K562 (cell line): ENCODE measurements around the gene SERTAD1. TPM values are rescaled to one million over a fixed set of nuclear protein-coding genes. Genes with fewer than 3 reads are reported as not detected.

Source experiments
- BCOR ChIP-seq: fragments of 450-650 bp; IDR thresholded peaks from 2 replicates; pipeline ENCODE4 v1.6.1; 2016
- EHMT2 ChIP-seq: fragments of 450-650 bp; IDR thresholded peaks from 2 replicates; pipeline ENCODE4 v1.6.1; 2018; ENCODE audit warnings: antibody characterized with exemption
- GABPA ChIP-seq: fragments of 200-800 bp; sonication (Bioruptor generic); conservative IDR thresholded peaks from 2 replicates; pipeline ENCODE4 v1.6.1; 2016; ENCODE audit warnings: low read depth, missing genetic modification characterization, missing compliant biosample characterization
- ILK ChIP-seq: fragments of 450-650 bp; IDR thresholded peaks from 2 replicates; pipeline ENCODE4 v1.6.1; 2016; ENCODE audit warnings: missing genetic modification characterization, low read depth, mild to moderate bottlenecking, missing compliant biosample characterization, moderate library complexity, borderline replicate concordance
- KLF13 ChIP-seq: fragments of 450-650 bp; IDR thresholded peaks from 2 replicates; pipeline ENCODE4 v1.6.1; 2016; ENCODE audit warnings: missing genetic modification characterization, low read depth, mild to moderate bottlenecking, missing compliant biosample characterization, moderate library complexity, borderline replicate concordance
- NONO ChIP-seq, 2 experiments: fragments of 200-400 bp in 1 of 2; fragments of 450-650 bp in 1 of 2; formaldehyde crosslinking in 1 of 2; IDR thresholded peaks; 2 replicates each; pipeline ENCODE4 v1.6.1; 2017; ENCODE audit warnings: low read depth in 2 of 2, mild to moderate bottlenecking in 2 of 2, moderate library complexity in 2 of 2, low read length in 1 of 2
- SP1 ChIP-seq: sonication (generic); formaldehyde crosslinking; IDR thresholded peaks from 2 replicates; pipeline ENCODE4 v1.8.1; 2022; ENCODE audit warnings: mild to moderate bottlenecking, missing genetic modification reagents
- ZBTB8A ChIP-seq: fragments of 450-650 bp; IDR thresholded peaks from 2 replicates; pipeline ENCODE4 v1.6.1; 2018; ENCODE audit warnings: mild to moderate bottlenecking, moderate library complexity; ENCODE audit not compliant: partially characterized antibody
- ZFP36 ChIP-seq: fragments of 150-350 bp; IDR thresholded peaks from 2 replicates; pipeline ENCODE4 v1.6.1; 2018; ENCODE audit warnings: low read length, low read depth; ENCODE audit not compliant: partially characterized antibody
- ZKSCAN3 ChIP-seq: fragments of 250-450 bp; sonication (Bioruptor Pico); IDR thresholded peaks from 2 replicates; pipeline ENCODE4 v1.4.0; 2020
- ZNF316 ChIP-seq: fragments of 450-650 bp; IDR thresholded peaks from 2 replicates; pipeline ENCODE4 v1.6.1; 2016
- ZNF408 ChIP-seq: fragments of 250-450 bp; sonication (Bioruptor Pico); IDR thresholded peaks from 2 replicates; pipeline ENCODE4 v1.4.0; 2020; ENCODE audit warnings: low read depth, mild to moderate bottlenecking, moderate library complexity
- ZNF695 ChIP-seq: fragments of 450-650 bp; formaldehyde crosslinking; IDR thresholded peaks from 2 replicates; pipeline ENCODE4 v1.4.0; 2020; ENCODE audit warnings: mild to moderate bottlenecking, moderate library complexity
- ZNF717 ChIP-seq: fragments of 250-450 bp; sonication (Bioruptor Pico); IDR thresholded peaks from 2 replicates; pipeline ENCODE4 v1.5.0; 2021
- polyA plus RNA-seq, 8 experiments: library from polyadenylated mRNA; depleted of rRNA in 4 of 8; stranded (reverse) in 5 of 8; unstranded in 3 of 8; fragments of >200 nt; fragmentation: Nextera tagmentation in 2 of 8; fragmentation: Illumina TruSeq in 1 of 8; extraction: Ambion mirVana in 2 of 8; extraction: Trizol in 1 of 8; gene quantifications; 2 replicates each; pipeline versions ENCODE4 v1.2.1 to v1.2.3, GENCODE V29; 2011 to 2014; ENCODE audit warnings: inconsistent platforms in 1 of 8, missing spikeins in 1 of 8
- total RNA-seq, 7 experiments: library from RNA; depleted of rRNA in 6 of 7; stranded (reverse); fragments of >200 nt in 6 of 7; fragmentation: Illumina TruSeq in 2 of 7; extraction: Trizol in 2 of 7; gene quantifications; 2 replicates each; pipeline versions ENCODE4 v1.2.1 to v1.2.3, GENCODE V29; 2011 to 2021; ENCODE audit warnings: low replicate concordance in 1 of 7
- TF ChIP-seq, protein P1 (sequence below), 2 experiments: fragments of 450-650 bp in 1 of 2; sonication (generic) in 1 of 2; formaldehyde crosslinking in 1 of 2; IDR thresholded peaks in 1 of 2; conservative IDR thresholded peaks in 1 of 2; 2 replicates each; pipeline versions ENCODE4 v1.6.1 to v1.8.1; 2016 to 2023; ENCODE audit warnings: mild to moderate bottlenecking in 2 of 2, moderate library complexity in 2 of 2, inconsistent platforms in 1 of 2, missing genetic modification reagents in 1 of 2
- TF ChIP-seq, protein P2 (sequence below): sonication (generic); formaldehyde crosslinking; IDR thresholded peaks from 2 replicates; pipeline ENCODE4 v1.8.0; 2023; ENCODE audit warnings: mild to moderate bottlenecking, missing genetic modification reagents
- TF ChIP-seq, protein P3 (sequence below): fragments of 250-450 bp; sonication (Bioruptor Pico); IDR thresholded peaks from 2 replicates; pipeline ENCODE4 v1.9.0; 2021; ENCODE audit warnings: mild to moderate bottlenecking, inconsistent platforms
- TF ChIP-seq, protein P4 (sequence below), 2 experiments: fragments of 250-450 bp in 1 of 2; fragments of 450-650 bp in 1 of 2; sonication (Bioruptor Pico) in 1 of 2; IDR thresholded peaks; 2 replicates each; pipeline versions ENCODE4 v1.6.1 to v1.8.0; 2016 to 2021; ENCODE audit warnings: mild to moderate bottlenecking in 2 of 2, moderate library complexity in 2 of 2, missing compliant biosample characterization in 1 of 2, missing genetic modification characterization in 1 of 2
- TF ChIP-seq, protein P5 (sequence below): fragments of 450-650 bp; conservative IDR thresholded peaks from 2 replicates; pipeline ENCODE4 v1.6.1; 2016; ENCODE audit warnings: missing genetic modification characterization, low read depth, mild to moderate bottlenecking, control low read depth, missing compliant biosample characterization

SERTAD1 gene
- total and polyA plus RNA-seq, 9 of the 15 experiments (the other 6 are each of a cell fraction or from before 2014, with no cell fraction given), result 0.15 to 8.7 (median 4.9) TPM

DNA sequence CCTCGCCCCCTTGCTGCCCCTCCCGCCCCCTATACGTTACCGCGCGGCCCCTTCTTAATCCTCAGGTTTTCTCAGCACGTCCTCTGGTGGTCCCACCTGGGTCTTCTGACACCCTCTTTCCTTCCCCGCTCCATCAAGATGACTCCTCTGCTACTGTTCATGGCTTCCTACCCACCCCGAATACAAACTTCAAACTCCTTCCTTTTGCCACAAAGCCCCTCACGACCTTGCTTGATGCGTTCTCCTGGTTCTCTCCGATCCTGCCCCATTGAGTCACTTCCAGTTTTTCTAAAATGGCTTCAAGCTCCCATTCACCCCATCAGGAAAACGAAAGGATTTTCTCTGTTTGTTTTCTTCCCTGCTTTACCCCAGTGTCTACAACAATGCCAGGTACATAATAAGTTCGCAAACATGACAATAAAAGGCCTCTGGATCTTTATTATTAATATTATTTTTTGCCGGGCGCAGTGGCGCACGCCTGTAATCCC lies 19.1 kb upstream of the SERTAD1 start (continued):
- no peak for TF ChIP-seq SP1 (CRISPR knock-in tag)
- TF ChIP-seq ZNF717, result no peak
- TF ChIP-seq, protein P1, sequence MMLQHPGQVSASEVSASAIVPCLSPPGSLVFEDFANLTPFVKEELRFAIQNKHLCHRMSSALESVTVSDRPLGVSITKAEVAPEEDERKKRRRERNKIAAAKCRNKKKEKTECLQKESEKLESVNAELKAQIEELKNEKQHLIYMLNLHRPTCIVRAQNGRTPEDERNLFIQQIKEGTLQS (IDR thresholded peaks at IDR 0.05), result no peak
- TF ChIP-seq, protein P1 (CRISPR knock-in tag; conservative IDR thresholded peaks at IDR 0.05), result no peak
- no peak for TF ChIP-seq ILK (tag)
- no peak for TF ChIP-seq ZNF316
- TF ChIP-seq, protein P2, sequence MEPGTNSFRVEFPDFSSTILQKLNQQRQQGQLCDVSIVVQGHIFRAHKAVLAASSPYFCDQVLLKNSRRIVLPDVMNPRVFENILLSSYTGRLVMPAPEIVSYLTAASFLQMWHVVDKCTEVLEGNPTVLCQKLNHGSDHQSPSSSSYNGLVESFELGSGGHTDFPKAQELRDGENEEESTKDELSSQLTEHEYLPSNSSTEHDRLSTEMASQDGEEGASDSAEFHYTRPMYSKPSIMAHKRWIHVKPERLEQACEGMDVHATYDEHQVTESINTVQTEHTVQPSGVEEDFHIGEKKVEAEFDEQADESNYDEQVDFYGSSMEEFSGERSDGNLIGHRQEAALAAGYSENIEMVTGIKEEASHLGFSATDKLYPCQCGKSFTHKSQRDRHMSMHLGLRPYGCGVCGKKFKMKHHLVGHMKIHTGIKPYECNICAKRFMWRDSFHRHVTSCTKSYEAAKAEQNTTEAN (CRISPR knock-in tag), result no peak
- no peak for TF ChIP-seq ZNF408 (CRISPR knock-in tag)
- TF ChIP-seq, protein P3, sequence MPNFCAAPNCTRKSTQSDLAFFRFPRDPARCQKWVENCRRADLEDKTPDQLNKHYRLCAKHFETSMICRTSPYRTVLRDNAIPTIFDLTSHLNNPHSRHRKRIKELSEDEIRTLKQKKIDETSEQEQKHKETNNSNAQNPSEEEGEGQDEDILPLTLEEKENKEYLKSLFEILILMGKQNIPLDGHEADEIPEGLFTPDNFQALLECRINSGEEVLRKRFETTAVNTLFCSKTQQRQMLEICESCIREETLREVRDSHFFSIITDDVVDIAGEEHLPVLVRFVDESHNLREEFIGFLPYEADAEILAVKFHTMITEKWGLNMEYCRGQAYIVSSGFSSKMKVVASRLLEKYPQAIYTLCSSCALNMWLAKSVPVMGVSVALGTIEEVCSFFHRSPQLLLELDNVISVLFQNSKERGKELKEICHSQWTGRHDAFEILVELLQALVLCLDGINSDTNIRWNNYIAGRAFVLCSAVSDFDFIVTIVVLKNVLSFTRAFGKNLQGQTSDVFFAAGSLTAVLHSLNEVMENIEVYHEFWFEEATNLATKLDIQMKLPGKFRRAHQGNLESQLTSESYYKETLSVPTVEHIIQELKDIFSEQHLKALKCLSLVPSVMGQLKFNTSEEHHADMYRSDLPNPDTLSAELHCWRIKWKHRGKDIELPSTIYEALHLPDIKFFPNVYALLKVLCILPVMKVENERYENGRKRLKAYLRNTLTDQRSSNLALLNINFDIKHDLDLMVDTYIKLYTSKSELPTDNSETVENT (CRISPR knock-in tag), result no peak
- TF ChIP-seq ZKSCAN3 (CRISPR knock-in tag), result no peak
- TF ChIP-seq, protein P4, sequence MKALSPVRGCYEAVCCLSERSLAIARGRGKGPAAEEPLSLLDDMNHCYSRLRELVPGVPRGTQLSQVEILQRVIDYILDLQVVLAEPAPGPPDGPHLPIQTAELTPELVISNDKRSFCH (CRISPR knock-in tag; IDR thresholded peaks at IDR 0.05), result no peak
- TF ChIP-seq, protein P4 (tag; IDR thresholded peaks at IDR 0.05), result no peak
- TF ChIP-seq, protein P5, sequence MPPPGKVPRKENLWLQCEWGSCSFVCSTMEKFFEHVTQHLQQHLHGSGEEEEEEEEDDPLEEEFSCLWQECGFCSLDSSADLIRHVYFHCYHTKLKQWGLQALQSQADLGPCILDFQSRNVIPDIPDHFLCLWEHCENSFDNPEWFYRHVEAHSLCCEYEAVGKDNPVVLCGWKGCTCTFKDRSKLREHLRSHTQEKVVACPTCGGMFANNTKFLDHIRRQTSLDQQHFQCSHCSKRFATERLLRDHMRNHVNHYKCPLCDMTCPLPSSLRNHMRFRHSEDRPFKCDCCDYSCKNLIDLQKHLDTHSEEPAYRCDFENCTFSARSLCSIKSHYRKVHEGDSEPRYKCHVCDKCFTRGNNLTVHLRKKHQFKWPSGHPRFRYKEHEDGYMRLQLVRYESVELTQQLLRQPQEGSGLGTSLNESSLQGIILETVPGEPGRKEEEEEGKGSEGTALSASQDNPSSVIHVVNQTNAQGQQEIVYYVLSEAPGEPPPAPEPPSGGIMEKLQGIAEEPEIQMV (tag), result 0 out of 2 replicates have a peak, but pooled peaks have one; percentile 11
- TF ChIP-seq NONO (IDR thresholded peaks at IDR 0.05; ENCODE audit: low read depth in 2 of 2, low read length in 1 of 2), result no peak
- TF ChIP-seq ZBTB8A, result no peak
- no peak for TF ChIP-seq GABPA (tag)
- TF ChIP-seq EHMT2, result 0 out of 2 replicates have a peak, but pooled peaks have one; percentile 24
- no peak for TF ChIP-seq ZFP36
- no peak for TF ChIP-seq ZNF695 (CRISPR knock-in tag)
- TF ChIP-seq KLF13 (tag), result no peak
- no peak for TF ChIP-seq BCOR
